Raji (cell line): Measurements from ENCODE around the gene FBH1.

ENCODE experiments used
- POLR2A ChIP-seq: IDR thresholded peaks from 2 replicates; pipeline ENCODE4 v1.6.1; 2011; ENCODE audit warnings: low read depth, low read length, control low read depth; ENCODE audit not compliant: insufficient read depth

Gene FBH1

GRCh38 chr10:5889624-5890451, at the start of gene FBH1, which contains the start of gene ANKRD16:
Gene FBH1, plus strand, starts transcription at chr10:5890243. Its CDS starts 103 bp downstream, at chr10:5890346.
Gene ANKRD16, minus strand, starts transcription at chr10:5889893. Its CDS starts 539 bp downstream, at chr10:5889354.
- peak; percentile 97 for TF ChIP-seq POLR2A

- TF ChIP-seq POLR2A = peak; percentile 85
These were observed 49.4 kb upstream of the FBH1 start for GRCh38 chr10:5840314-5841307.

GRCh38 chr10:5841965-5842364, 48.1 kb upstream of the FBH1 start:
- TF ChIP-seq POLR2A = no peak

- no peak for TF ChIP-seq POLR2A
These were observed 46.2 kb upstream of the FBH1 start for GRCh38 chr10:5843686-5844344.

GRCh38 chr10:5844345-5845055, 45.5 kb upstream of the FBH1 start:
- TF ChIP-seq POLR2A = no peak

GRCh38 chr10:5854131-5854475, 35.9 kb upstream of the FBH1 start:
- no peak for TF ChIP-seq POLR2A

GRCh38 chr10:5855979-5856700, 33.9 kb upstream of the FBH1 start:
- no peak for TF ChIP-seq POLR2A

GRCh38 chr10:5856701-5857004, 33.4 kb upstream of the FBH1 start:
- no peak for TF ChIP-seq POLR2A

GRCh38 chr10:5858811-5859210, 31.2 kb upstream of the FBH1 start:
- no peak for TF ChIP-seq POLR2A

- no peak for TF ChIP-seq POLR2A
These were observed 30.0 kb upstream of the FBH1 start for GRCh38 chr10:5860066-5860465.

- TF ChIP-seq POLR2A = no peak
These were observed 27.6 kb upstream of the FBH1 start for GRCh38 chr10:5862360-5862961.

GRCh38 chr10:5869156-5869555, 20.9 kb upstream of the FBH1 start:
- no peak for TF ChIP-seq POLR2A

GRCh38 chr10:5871596-5871995, 18.4 kb upstream of the FBH1 start:
- no peak for TF ChIP-seq POLR2A
